ENCODE measurements around the gene XPR1. TPM values are rescaled to one million over a fixed set of nuclear protein-coding genes. Genes with fewer than 3 reads are reported as not detected.

XPR1 gene
- total and polyA plus RNA-seq, 2 of the 8 experiments (the other 6 are each of a cell fraction or from before 2014, with no cell fraction given) = 28.6 to 43.9 TPM

GRCh38 chr1:180905927-180906326 is 274.1 kb downstream of the XPR1 start:
- no peaks in the 10 kb centered on the region for H3K79me1 ChIP-seq (ENCODE audit: low read depth, low read length)
- H3K4me2 ChIP-seq (ENCODE audit: insufficient read depth in 1 of 2, low read depth in 2 of 2, low read length in 2 of 2) = no peak overlapping the region
- POLR2A ChIA-PET (ENCODE audit: partially characterized antibody) = interaction anchor here (0.6 to 2.0 kb wide), 4 partner anchors 17 to 404 kb away, joined by 3 to 6 read pairs (median 4); partner anchors contain the start of gene ACBD6
- no peak overlapping the region for H2BK20ac ChIP-seq (ENCODE audit: low read length)
- H2AK5ac ChIP-seq (ENCODE audit: low read depth, low read length) = no peak overlapping the region
- H2BK120ac ChIP-seq (replicated peaks; ENCODE audit: low read depth, low read length) = no peak overlapping the region
- no peak overlapping the region for H3K56ac ChIP-seq (replicated peaks; ENCODE audit: insufficient read length, low read depth, low read length)
- H3K4ac ChIP-seq (replicated peaks; ENCODE audit: insufficient read length, low read depth, low read length) = no peak overlapping the region
- no peak overlapping the region for H3K23ac ChIP-seq (ENCODE audit: insufficient read length)
- H2AFZ ChIP-seq (ENCODE audit: low read length) = no peak overlapping the region
- no peak overlapping the region for H3K9ac ChIP-seq (replicated peaks in 1 of 4; ENCODE audit: extremely low read depth in 1 of 4, low read depth in 3 of 4, low read length in 3 of 4)
- H3K4me1 ChIP-seq (replicated peaks in 1 of 4; ENCODE audit: control insufficient read depth in 3 of 4, insufficient read depth in 4 of 4, low read length in 3 of 4) = 0 out of 7 replicates have a peak, but pooled peaks cover 0 to 4% (median 0%) of the 10 kb centered on the region in 4 experiments
- no peak overlapping the region for H4K91ac ChIP-seq (replicated peaks; ENCODE audit: insufficient read length, low read length)
- no peaks in the 10 kb centered on the region for H3K9me3 ChIP-seq (ENCODE audit: insufficient read depth in 2 of 2, low read depth in 1 of 2, low read length in 1 of 2)
- no peaks in the 10 kb centered on the region for H3K79me2 ChIP-seq (ENCODE audit: control insufficient read depth in 1 of 2, insufficient read depth in 2 of 2, low read length in 2 of 2)
- H3K27me3 ChIP-seq (replicated peaks in 1 of 4; ENCODE audit: control insufficient read depth in 3 of 4, extremely low read depth in 1 of 4, insufficient read depth in 3 of 4, low read length in 3 of 4) = no peaks in the 10 kb centered on the region; a peak in 1 of 7 replicates
- WGBS, 2 experiments (ENCODE audit: extremely low coverage in 1 of 2, insufficient coverage in 1 of 2, insufficient read length in 1 of 2, insufficient replicate concordance in 2 of 2, low coverage in 1 of 2, low lambda C conversion rate in 2 of 2, missing lambda C conversion rate in 1 of 2) = 90% methylated on average over 8 of the region's 8 CpGs; no CpG with 5 or more reads in 1 of the 2 experiments
- H2BK5ac ChIP-seq (ENCODE audit: low read depth, low read length) = no peak overlapping the region
- no peak overlapping the region for H4K8ac ChIP-seq (ENCODE audit: extremely low read depth, insufficient read depth, low read length)
- no peak overlapping the region for H3K27ac ChIP-seq (ENCODE audit: low read depth, low read length)
- no peak overlapping the region for H3K14ac ChIP-seq (ENCODE audit: insufficient read length)
- H3K36me3 ChIP-seq (ENCODE audit: control insufficient read depth in 2 of 4, insufficient read depth in 4 of 4, low read length in 3 of 4) = no peaks in the 10 kb centered on the region
- DNase-seq (ENCODE audit: low read depth in 1 of 2, low spot score in 2 of 2) = peak in 1 of 2 experiments; percentile 39
- FAIRE-seq = no peak
- CTCF ChIA-PET (ENCODE audit: partially characterized antibody) = interaction anchor here (0.7 to 1.8 kb wide), 8 partner anchors 10 to 390 kb away, joined by 3 to 6 read pairs (median 4); no protein-coding TSS in a partner anchor
- no peak overlapping the region for H2BK15ac ChIP-seq (ENCODE audit: low read length)
- H3K18ac ChIP-seq (ENCODE audit: extremely low read depth, low read length) = no peak overlapping the region
- H3K4me3 ChIP-seq (ENCODE audit: extremely low read depth in 1 of 4, insufficient read depth in 2 of 4, low read depth in 3 of 4, low read length in 4 of 4) = no peak overlapping the region
- no peak overlapping the region for H2BK12ac ChIP-seq (ENCODE audit: low read depth, low read length)
- no peaks in the 10 kb centered on the region for H4K20me1 ChIP-seq (replicated peaks in 1 of 2; ENCODE audit: control insufficient read depth in 1 of 2, insufficient read depth in 2 of 2, low read length in 2 of 2)
- H4K5ac ChIP-seq (ENCODE audit: insufficient read length, low read depth, low read length) = no peak overlapping the region
- no peaks in the 10 kb centered on the region for H3K23me2 ChIP-seq (ENCODE audit: low read depth, low read length)
- TF ChIP-seq SIRT6 (IDR thresholded peaks at IDR 0.05; ENCODE audit: low read length) (no peak), KDM5A (IDR thresholded peaks at IDR 0.05; ENCODE audit: low read length) (no peak), KDM4A (IDR thresholded peaks at IDR 0.05; ENCODE audit: low read depth, low read length, severe bottlenecking) (no peak), RFX5 (IDR thresholded peaks at IDR 0.05; ENCODE audit: borderline replicate concordance, low read depth, low read length) (no peak), BACH1 (IDR thresholded peaks at IDR 0.05; ENCODE audit: low read length) (no peak), SAP30 (IDR thresholded peaks at IDR 0.05; ENCODE audit: insufficient read depth, insufficient replicate concordance, low read length) (no peak), PHF8 (conservative IDR thresholded peaks at IDR 0.05; ENCODE audit: low read depth, low read length) (no peak), CBX8 (IDR thresholded peaks at IDR 0.05; ENCODE audit: borderline replicate concordance, low read depth, low read length) (no peak), GTF2F1 (IDR thresholded peaks at IDR 0.05; ENCODE audit: borderline replicate concordance, low read depth, low read length) (no peak), GABPA (IDR thresholded peaks at IDR 0.05; ENCODE audit: borderline replicate concordance, insufficient read depth, low read length) (no peak), HDAC2 (IDR thresholded peaks at IDR 0.05; ENCODE audit: borderline replicate concordance in 1 of 2, low read depth in 2 of 2, low read length in 2 of 2) (no peak), USF2 (IDR thresholded peaks at IDR 0.05; ENCODE audit: low read length) (no peak)

Data from H1 (cell line).